Jurkat, Clone E6-1 (cell line): Measurements from ENCODE around the gene TMEM208. TPM values are rescaled to one million over a fixed set of nuclear protein-coding genes. Genes with fewer than 3 reads are reported as not detected.

Experiments
- DNase-seq: peaks from one replicate; pipeline ENCODE4 v3.0.0-alpha.2; 2011; ENCODE audit warnings: low read depth, low spot score
- H3K4me3 ChIP-seq: 2 replicates; pipeline ENCODE4 v1.5.1; 2011; ENCODE audit warnings: mild to moderate bottlenecking, low read length, control low read depth, moderate library complexity
- polyA plus RNA-seq: library from polyadenylated mRNA; unstranded; fragments of >200 nt; gene quantifications from one replicate; pipeline ENCODE4 v1.2.1, GENCODE V29; 2012; ENCODE audit warnings: missing spikeins; ENCODE audit not compliant: insufficient read length, insufficient read depth

TMEM208 gene
- 92.1 TPM for polyA plus RNA-seq

DNA sequence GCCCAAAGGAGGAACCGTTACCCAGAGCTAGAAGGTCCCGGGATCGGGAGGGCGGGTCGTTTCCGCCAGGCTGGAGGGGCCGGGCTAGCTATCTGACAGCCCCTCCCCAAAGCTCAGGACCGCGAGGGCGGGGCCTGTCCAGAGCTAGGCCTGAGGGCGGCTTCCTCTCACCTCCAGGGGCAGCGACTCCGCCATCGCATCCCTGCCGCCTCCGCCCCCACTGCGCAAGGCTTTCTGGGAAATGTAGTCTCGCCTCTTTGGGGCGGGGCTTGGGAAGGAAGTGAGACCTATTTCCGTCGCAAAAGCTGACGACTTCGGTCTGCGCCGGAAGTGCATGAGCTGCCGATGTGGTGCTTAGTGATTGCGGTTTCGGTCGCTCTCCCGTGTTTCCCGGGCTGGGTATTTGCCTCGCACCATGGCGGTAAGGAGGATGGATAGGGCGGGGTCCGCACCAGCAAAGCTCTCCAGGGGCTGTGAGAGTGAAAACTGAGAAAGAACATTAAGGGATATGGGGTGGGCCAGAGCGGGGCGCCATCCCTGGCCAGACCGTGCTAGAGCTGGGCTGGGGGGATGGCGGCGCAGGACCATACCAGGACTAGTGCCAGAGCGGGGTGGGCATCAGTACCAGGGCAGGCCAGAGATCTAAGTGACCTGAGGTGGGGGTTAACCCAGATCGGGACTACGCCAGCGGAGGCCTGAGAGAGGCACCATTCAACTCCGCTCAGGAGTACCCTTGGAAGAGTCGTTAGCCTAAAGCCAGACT, at the start of gene TMEM208:
TSS of gene TMEM208 (plus strand) at position 327 of the 763 bp plus-strand sequence. CDS start at position 416, 89 bp downstream.
- H3K4me3 ChIP-seq: peak within 1 kb of the TSS; percentile 82
- DNase-seq: peak; percentile 97

DNA sequence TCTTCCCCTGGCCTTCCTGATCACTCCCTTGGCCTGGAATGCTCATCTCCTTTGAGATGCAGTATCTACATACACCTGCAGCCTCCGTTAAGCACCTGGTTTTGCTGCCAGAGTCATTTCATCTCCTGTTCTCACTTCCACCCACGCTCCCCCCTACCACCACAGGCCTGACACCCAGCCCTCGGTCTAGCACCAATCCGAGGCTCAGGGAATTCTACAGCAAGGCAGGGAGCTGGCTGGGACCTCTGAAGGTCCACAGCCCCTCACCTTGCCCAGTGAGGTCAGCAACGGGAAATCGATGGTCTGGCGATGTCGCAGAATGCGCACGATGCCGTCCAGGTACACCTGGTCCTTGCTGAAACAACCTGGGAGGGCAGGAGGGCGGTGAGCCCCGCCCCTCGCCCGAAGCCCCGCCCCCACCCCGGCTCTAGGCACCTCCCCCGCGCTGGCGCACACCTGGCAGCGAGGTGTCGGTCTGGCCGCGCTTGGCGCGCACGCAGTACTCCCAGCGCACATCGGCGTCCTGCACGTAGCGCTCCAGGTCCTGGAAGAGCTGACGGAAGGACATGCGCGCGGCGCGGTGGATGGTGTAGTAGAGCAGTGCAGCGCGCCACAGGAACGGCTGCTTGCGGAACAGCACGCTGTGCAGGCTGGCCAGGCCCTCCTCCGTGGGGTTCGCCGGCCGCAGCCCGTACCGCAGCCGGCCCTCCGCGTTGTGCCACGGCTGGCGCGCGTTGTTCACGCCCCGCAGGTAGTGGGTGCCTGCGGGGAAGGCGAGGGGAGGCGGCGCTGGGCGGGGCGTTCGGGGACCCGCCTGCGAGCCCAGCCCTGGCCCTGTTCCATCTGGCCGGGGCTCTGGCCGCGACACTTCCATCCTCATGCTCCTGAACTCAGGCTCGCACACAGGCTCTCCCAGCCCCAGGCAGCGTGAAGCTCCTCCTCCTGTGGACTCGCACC, 48.9 kb upstream of the TMEM208 start:
- DNase-seq: no peak
- H3K4me3 ChIP-seq: no peak overlapping the region

DNA sequence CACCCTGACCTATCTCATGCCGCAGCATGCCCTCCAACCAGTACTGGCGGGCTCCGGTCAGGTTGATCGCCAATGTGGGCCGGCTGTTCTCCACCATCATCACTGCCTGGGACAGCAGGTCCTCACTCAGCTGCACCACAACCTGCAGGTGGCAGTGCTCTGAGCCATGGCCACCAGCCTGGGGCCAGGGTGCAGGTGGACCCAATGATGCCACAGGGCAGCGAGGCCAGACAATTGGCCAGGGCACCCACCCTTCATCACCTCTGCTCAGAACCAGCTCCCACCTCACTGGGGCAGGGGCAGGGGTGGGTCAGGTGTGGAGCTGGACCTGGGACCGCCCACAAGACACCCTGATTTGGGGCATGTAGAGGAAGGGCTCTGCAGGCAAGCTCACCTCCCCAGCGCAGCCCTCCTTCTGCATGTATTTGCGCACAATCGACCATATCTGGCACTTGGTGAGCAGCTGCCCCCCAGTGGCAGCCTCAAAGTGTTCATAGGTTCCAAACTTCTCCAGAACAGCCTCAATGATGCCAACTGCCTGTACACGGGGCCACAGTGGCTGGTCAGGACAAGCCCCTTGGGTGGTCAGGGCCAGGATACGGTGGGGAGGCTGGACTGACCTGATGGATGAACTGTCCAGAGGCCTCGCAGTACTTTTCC, 47.4 kb upstream of the TMEM208 start:
- no peak for DNase-seq
- H3K4me3 ChIP-seq: no peak overlapping the region

DNA sequence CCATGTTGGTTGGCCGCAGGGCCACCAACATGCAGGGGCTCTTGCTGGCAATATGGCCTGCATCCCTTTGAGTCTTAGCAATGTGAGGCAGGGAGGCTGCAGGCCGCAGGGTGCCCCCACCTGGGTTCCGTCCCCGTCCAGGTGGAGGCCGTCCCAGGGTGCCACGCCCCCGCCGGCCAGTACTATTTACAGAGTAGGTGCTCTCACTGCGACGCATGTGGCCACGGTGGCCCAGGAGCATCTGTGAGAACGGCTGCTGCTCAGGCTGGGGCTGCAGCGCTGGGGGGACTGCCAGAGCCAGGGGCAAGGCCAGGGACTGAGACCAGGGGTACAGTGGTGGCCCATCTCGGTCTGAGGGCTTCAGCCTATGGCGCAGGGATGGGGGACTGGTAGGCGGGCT, 46.8 kb upstream of the TMEM208 start:
- no peak overlapping the region for H3K4me3 ChIP-seq
- DNase-seq: no peak

DNA sequence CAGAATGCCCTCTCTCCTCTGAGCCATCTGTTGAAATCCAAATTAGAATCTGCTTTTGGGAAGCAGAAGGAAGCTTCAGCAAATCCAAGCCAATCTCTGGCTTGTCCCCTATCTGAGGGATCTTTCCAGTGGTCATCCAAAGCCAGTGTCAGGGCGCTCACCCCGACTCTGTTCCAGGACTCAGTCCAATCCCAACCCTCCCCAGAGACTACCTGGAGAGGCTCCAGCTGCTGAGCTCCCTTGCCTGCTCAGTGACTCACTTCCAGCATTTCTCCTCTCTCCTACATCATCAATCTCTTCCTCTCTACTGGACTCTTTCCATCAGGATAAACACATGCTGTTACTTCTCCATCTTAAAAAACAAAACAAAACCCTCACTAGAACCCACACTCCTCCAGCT, 45.6 kb upstream of the TMEM208 start:
- no peak for DNase-seq
- H3K4me3 ChIP-seq: no peak overlapping the region

DNA sequence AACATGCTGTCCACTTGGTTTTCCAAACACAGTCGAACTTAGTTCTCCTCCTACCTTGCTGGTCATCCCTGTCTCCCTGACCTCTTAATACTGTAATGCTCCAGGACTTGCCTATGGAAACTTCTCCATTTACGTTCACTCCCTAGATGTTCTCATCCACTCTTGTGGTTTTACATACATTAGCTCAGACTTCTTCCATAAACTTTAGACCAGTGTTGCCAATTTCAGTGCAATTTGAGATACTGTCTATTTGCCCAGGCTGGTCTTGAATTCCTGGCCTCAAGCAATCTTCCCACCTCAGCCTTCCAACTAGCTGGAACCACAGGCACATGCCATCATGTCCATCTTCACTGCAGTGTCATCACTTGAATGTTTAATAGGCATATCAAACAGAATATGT, 44.6 kb upstream of the TMEM208 start:
- no peak for DNase-seq
- H3K4me3 ChIP-seq: peak overlapping the region; percentile 87; the same call in 1 of the 2 replicates

DNA sequence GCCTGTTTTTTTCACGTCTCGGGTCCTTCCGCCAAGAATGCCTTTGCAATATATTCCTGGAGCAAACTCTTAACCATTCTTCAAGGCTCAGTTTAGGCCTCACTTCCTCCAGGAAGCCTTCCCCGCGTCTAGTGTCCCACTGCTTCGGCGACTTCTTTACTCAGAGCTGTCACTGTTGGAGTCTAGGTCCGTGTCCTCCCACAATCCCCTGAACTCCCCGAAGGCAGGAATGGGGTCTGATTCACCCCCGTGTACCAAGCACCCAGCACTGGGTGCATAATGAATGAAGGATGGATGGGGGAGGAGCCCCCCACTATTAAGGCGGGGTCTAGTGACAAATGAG, 43.7 kb upstream of the TMEM208 start:
- no peak for DNase-seq
- peak overlapping the region; percentile 87 for H3K4me3 ChIP-seq

DNA sequence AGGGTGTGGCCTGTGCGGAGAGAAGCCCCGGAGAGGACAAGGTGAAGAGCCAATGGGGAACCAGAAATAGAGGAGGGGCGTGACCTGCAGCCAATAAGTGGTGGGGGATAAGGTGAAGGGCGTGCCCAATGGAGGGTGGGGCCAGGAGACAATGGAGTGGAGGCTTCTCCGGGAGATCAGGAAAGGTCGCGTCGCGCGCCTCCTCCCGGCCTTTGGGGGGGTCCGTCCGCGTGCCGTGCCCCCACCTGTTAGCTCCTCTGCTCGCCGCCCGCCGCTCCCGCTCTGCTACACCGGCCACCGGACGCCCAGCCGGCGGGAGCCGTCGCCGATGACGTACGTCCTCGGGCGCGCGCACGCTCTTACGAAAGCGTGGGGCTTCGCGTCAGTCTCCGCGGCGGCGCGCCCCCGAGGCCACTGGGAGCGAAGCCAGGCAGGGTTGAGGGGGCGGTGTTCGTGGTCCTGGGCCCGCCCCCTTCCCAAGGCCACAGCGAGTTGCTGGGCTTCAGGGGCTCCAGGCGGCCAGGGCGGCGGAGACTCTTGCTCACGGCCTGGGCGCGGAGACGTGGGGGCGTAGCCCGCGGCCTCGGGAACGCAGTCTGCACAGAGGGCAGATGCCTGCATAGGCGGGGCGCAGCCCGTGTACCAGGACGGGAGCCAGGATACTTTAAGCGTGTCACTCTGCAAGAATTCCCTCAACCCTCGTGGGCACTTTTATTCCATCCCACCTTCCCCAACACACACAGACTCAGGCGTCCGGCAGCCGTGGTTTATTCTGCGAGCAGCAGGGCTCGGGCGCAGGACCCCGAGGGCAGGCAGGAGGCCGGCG, 43.1 kb upstream of the TMEM208 start, which contains the start of gene MATCAP1:
TSS of gene MATCAP1 (minus strand) at position 337 of the 826 bp plus-strand sequence. CDS start 3,353 bp downstream, outside the sequence.
- peak; percentile 98 for DNase-seq
- H3K4me3 ChIP-seq: peak within 1 kb of the TSS; percentile 87

DNA sequence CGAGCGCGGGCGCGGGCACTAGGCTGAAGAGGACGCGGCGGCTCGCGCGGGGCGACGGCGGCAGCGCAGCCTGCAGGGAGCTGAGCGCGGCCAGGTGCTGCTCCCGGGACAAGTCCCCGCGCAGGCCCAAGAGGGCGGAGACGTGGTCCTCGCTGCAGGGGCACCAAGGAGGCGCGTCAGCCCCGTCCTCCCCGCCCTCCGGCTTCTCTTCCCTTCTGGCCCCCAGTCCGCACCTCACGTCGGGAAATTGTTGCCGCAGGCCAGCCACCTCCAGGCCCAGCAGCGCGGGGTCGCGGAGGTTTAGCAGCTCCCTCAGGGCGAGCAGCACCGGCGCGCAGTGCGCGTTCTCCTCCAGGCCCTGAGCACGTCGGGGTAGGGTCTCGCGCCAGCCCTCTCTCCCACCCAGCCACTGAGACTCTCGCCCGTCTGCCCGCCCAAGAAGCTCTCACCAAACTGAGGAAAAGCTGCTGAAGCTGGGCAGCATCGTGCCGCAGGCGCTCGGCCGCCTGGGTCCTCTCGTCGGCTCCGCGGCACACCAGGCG, 42.4 kb upstream of the TMEM208 start:
- DNase-seq: no peak
- peak overlapping the region; percentile 87 for H3K4me3 ChIP-seq

DNA sequence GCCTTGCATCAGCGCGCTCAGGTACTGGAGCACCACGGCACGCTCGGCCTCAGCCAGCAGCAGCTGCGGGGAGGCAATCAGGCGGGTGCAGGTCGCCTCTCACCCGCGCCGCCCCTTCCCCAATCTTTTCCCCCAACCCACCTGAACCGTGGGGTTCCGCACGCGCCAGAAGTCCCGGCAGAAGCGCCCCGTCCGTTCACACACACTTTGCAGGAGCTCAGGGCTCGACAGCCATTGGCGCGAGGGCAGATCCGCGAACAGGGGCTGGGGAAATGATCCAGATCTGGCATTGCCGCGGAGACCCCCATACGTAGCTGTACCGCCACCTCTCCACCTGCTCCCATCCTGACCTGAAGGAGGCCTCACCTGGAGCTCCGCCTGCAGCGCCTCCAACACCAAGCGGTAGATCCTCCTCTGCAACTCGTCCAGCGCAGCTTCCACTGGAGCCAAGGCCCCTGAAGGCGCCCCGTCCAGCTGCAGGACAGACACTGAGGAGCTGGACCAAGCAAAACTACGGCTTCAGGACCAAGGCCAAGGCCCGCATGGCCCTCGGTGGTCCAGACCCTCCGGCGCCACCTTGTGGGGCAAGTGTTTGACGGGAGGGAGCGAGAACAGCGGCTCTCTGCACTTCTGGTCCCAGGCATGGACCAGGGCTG, 41.8 kb upstream of the TMEM208 start:
- H3K4me3 ChIP-seq: no peak overlapping the region
- peak; percentile 46 for DNase-seq

DNA sequence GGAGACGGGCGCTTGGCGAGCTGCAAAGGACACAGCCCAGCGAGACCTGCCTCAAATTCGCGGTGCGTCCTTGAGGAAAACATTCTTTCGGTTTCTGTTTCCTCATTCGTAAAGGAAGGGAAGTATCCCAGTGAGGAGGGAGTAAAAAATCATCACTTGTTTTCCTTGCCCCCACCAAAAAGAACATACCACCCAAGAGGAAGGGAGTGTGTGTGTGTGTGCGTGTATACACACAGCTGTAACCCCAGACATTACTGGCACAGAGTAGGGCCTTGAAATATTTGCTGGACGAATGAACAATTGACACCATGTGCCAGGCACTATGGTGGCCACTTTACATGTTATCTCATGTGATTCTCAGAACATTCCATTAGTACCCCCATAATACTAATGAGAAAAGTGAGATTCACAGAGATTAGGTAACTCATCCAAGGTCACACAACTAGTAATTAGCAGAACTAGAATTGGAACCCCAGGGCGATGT, 41.2 kb upstream of the TMEM208 start:
- DNase-seq: no peak
- no peak overlapping the region for H3K4me3 ChIP-seq

DNA sequence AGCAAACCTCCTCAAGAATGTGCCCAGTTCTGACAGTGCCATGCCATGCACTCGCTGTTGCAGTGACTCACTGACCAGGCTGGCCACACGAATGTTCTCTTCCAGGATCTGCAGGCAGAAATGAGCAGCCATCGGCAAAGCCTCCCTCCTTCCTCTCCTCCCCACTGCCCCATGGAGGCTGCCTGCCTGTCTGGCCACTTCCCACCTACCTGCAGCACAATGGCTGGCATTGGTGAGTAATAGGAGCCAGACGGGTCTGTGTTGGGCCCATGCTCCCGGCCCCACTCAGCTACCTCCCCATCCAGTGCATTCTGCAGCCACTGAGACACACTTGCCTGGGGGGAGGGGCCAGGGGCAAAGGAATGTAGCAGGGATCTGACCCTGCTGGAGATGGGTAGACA, 40.4 kb upstream of the TMEM208 start:
- no peak overlapping the region for H3K4me3 ChIP-seq
- DNase-seq: no peak

DNA sequence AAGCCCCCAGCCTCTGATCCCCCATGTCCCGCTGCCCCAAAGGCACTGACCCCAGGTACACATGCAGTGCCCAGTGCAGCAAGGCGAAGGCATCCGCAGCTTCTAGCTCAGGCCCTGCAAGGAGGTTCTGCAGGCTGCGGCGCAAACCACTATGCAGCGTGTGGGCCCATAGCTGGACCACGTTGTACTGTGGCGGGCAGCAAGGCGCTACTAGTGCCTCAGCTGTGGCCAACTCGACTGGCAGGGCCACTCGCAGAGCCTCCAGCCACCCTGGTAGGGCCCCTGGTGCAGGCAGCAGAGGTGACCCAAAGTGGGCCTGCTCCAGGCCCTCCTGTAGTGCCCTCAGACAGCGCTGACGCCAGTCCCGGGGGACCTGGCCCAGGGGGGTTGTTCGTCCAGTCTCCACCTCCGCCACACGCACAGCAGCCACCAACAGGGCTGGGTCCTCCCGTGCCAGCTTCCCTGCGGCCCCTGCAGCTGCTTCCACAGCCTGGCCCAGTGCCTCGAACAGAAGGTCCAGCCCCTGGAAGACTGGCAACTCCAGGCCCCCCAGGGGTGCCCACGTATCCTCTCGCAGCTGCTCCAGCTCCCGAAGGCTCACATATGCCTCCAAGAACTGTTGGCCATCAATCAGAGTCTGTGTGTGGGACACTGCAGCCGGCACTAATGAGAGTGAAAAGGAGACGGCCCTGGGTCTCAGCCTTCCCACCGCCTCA, 39.6 kb upstream of the TMEM208 start:
- DNase-seq: no peak
- no peak overlapping the region for H3K4me3 ChIP-seq

DNA sequence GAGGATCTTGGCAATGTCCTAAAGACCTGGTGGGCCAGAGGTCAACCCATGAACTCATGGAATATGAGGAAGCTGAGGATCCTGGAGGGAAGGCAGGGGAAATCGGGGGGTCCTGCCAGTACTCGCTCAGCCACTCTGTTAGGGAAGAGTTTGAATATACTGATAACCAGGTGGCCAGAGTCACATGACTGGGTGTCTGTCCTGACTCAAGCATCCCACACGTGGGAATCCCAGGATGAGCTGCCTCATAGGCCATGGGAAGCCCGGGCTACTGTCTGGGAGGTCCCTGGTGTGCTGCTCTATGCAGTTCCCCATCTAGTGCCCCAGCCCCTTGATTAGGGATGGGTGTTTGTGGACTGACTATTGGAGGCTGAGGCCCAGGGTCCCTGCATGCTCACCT, 38.6 kb upstream of the TMEM208 start:
- no peak for DNase-seq
- no peak overlapping the region for H3K4me3 ChIP-seq

DNA sequence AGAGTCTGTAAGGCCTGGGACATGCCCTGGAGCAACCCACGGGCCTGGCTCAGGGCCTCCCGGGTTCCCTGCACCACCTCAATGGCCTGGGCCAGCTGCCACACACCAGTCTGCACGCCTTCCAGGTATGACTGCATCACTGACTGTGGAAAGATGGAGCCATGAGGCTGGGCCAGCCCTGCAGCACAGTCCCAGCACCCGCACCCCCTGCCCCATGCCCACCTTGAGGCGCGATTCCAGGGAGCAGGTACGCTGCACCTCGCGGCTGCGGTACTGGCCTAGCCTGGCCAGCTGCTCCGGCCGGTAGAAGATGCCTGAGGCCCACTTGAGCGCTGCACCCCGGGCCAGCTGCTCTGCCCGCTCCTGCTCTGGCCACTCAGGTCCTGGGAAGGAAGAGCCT, 38.1 kb upstream of the TMEM208 start:
- H3K4me3 ChIP-seq: no peak overlapping the region
- no peak for DNase-seq

DNA sequence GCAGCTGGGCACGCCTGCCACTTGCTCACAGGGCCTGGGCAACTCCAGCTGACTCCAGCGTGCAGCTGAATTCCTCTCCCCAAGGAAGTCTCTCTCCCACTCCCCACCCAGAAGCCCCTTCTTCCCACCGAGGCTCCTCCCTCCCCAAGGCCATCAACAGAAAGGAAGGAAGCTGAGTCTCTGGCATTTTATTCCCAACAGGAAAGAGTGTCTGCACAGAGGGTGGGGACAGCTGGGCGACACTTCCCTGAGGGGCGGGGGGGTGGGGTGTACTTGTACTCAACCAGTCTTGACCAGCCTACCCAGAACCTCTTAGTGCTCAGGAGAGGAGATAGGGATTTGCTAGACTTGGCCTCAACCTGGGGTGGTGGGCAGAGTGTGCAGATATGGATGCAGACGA, 36.9 kb upstream of the TMEM208 start, which contains the start of gene EXOC3L1:
TSS of gene EXOC3L1 (minus strand) at position 96 of the 400 bp plus-strand sequence. CDS start 460 bp downstream, outside the sequence.
- no peak within 1 kb of the TSS for H3K4me3 ChIP-seq
- DNase-seq: no peak
